ENCODE results near the gene MSL3.

DNA sequence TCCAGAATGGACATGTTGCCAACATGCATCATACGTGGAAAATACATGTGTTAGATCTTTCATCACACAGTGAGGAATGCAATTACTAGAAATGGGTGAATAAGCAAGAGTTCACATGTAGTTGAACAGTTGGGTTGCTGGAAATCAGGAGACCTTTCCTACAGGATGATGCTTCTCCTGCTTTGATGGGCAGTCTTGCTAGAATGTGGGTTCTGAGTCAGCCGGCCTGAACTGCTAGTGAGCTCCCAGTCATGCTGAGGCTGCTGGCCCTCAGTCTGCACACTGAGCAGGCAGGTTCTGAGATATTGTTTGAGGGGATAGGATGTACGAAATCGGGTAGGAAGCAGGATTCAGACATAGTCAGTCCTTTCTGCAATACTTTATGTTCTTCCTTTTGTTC is 20.2 kb downstream of the MSL3 start:
- TF ChIP-seq CREB1 (IDR thresholded peaks at IDR 0.05; ENCODE audit: low read depth) (no peak), TAF1 (IDR thresholded peaks at IDR 0.05; ENCODE audit: low read depth) (no peak), YY1 (IDR thresholded peaks at IDR 0.05; ENCODE audit: low read depth) (no peak), EP300 (IDR thresholded peaks at IDR 0.05; ENCODE audit: borderline replicate concordance) (no peak)
- TF ChIP-seq, protein P1, sequence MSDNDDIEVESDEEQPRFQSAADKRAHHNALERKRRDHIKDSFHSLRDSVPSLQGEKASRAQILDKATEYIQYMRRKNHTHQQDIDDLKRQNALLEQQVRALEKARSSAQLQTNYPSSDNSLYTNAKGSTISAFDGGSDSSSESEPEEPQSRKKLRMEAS (IDR thresholded peaks at IDR 0.05) = no peak
